ENCODE data around the gene FAM83E. TPM values are rescaled to one million over a fixed set of nuclear protein-coding genes. Genes with fewer than 3 reads are reported as not detected.

FAM83E gene
- total and polyA plus RNA-seq, 10 of the 15 experiments (the other 5 are each of a cell fraction or from before 2014, with no cell fraction given) = 0.14 to 2.5 (median 0.33) TPM; not detected in 4

DNA sequence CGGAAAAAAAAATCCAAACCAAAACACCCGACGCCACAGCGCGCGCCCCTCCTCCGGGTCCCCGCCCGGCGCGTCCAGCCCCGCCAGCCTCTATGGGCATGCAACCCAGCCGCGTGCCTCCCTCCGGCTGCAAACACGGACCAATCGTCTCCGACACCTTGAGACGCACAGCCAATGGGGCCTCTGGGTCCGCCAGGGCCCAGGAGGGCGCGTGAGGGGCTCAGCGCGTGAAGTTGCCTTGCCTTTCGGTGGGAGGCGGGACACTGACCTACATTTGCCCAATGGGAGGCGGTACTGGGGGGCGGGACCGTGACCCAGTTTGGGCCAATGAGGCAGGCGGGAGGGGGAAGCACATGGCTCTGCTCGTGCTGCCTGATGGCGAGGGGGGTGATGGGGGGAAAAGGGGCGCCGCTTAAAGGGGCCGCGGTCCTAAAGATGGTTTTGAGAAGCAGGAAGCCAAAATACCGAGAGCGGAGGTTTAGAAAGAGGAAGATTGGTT is 22.6 kb upstream of the FAM83E start:
- ChIA-PET RAD21 (ENCODE audit: unreplicated experiment) (interaction anchor here (0.9 to 1.3 kb wide), 2 partner anchors 19 to 356 kb away, joined by 3 to 5 read pairs; partner anchors contain the start of genes GYS1, RPL18, RUVBL2 and SPHK2), SMC1A (ENCODE audit: uncharacterized antibody, unreplicated experiment) (interaction anchor here (1.0 to 1.3 kb wide), 2 partner anchors 8 to 37 kb away, joined by 3 to 4 read pairs; partner anchors contain the start of gene CA11), POLR2A (interaction anchor here (0.6 to 1.7 kb wide), 6 partner anchors 10 to 328 kb away, joined by 3 to 5 read pairs (median 3); partner anchors contain the start of genes FTL, RPL18 and SPHK2), CTCF (interaction anchor here (1.0 to 1.2 kb wide), 2 partner anchors 8 to 37 kb away, joined by 3 to 5 read pairs; partner anchors contain the start of gene CA11)
- Histone ChIP-seq H3K9ac (ENCODE audit: control insufficient read depth, insufficient read depth, low read length) (peak overlapping the region; percentile 72), H3K79me2 (ENCODE audit: control insufficient read depth, insufficient read depth, low read length) (peaks cover 5% of the 10 kb centered on the region), H4K20me1 (ENCODE audit: control insufficient read depth, insufficient read depth) (no peaks in the 10 kb centered on the region), H2AFZ (ENCODE audit: control insufficient read depth, low read depth, low read length) (peak overlapping the region; percentile 71), H3K4me2 (ENCODE audit: control insufficient read depth, insufficient read depth) (peak overlapping the region; percentile 86), H3K9me3 (replicated peaks; ENCODE audit: control insufficient read depth, insufficient read depth, low read length) (no peaks in the 10 kb centered on the region), H3K36me3 (ENCODE audit: control insufficient read depth in 2 of 2, insufficient read depth in 2 of 2, low read length in 1 of 2) (no peaks in the 10 kb centered on the region), H3K4me1 (ENCODE audit: control insufficient read depth, insufficient read depth, low read length) (peaks cover 28% of the 10 kb centered on the region), H3K27ac (ENCODE audit: control insufficient read depth, insufficient read depth) (peak overlapping the region; percentile 93), H3K27me3 (replicated peaks in 1 of 2; ENCODE audit: control insufficient read depth in 2 of 2, insufficient read depth in 2 of 2, low read length in 1 of 2) (no peaks in the 10 kb centered on the region), H3K4me3 (peak overlapping the region; percentile 89)
- under 1% methylated on average over 37 of the region's 38 CpGs for WGBS (ENCODE audit: insufficient coverage, insufficient replicate concordance, low lambda C conversion rate, missing lambda C conversion rate)
- intact Hi-C loops (cut with micrococcal nuclease; ENCODE audit: unreplicated experiment) = loop anchor here (10.0 kb wide), 1 partner anchor 327 kb away; the partner anchor contains the start of gene FTL
- no TSS peak for BruUV-seq (replicated peaks)
- ATAC-seq (peak; percentile 85), FAIRE-seq (peak; percentile 98), DNase-seq (ENCODE audit: low read depth, low spot score) (peak; percentile 96)
- in situ Hi-C loops (cut with MboI) = loop anchor here (25.0 kb wide), 1 partner anchor 1250 kb away; the partner anchor contains the start of genes AKT1S1, IL4I1 and TBC1D17
- TF ChIP-seq, protein P1, sequence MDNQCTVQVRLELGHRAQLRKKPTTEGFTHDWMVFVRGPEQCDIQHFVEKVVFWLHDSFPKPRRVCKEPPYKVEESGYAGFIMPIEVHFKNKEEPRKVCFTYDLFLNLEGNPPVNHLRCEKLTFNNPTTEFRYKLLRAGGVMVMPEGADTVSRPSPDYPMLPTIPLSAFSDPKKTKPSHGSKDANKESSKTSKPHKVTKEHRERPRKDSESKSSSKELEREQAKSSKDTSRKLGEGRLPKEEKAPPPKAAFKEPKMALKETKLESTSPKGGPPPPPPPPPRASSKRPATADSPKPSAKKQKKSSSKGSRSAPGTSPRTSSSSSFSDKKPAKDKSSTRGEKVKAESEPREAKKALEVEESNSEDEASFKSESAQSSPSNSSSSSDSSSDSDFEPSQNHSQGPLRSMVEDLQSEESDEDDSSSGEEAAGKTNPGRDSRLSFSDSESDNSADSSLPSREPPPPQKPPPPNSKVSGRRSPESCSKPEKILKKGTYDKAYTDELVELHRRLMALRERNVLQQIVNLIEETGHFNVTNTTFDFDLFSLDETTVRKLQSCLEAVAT (IDR thresholded peaks at IDR 0.05) = peak; percentile 83; the same call in 1 of the 2 replicates
- TF ChIP-seq, protein P2, sequence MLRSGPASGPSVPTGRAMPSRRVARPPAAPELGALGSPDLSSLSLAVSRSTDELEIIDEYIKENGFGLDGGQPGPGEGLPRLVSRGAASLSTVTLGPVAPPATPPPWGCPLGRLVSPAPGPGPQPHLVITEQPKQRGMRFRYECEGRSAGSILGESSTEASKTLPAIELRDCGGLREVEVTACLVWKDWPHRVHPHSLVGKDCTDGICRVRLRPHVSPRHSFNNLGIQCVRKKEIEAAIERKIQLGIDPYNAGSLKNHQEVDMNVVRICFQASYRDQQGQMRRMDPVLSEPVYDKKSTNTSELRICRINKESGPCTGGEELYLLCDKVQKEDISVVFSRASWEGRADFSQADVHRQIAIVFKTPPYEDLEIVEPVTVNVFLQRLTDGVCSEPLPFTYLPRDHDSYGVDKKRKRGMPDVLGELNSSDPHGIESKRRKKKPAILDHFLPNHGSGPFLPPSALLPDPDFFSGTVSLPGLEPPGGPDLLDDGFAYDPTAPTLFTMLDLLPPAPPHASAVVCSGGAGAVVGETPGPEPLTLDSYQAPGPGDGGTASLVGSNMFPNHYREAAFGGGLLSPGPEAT (IDR thresholded peaks at IDR 0.05; ENCODE audit: low read depth) = peak; percentile 100
- TF ChIP-seq CHD2 (IDR thresholded peaks at IDR 0.05; ENCODE audit: borderline replicate concordance, low read depth, low read length) (peak; percentile 92), PML (IDR thresholded peaks at IDR 0.05; ENCODE audit: low read length) (no peak), ZNF217 (IDR thresholded peaks at IDR 0.05) (no peak), ZNF384 (IDR thresholded peaks at IDR 0.05; ENCODE audit: borderline replicate concordance, low read depth, low read length) (peak; percentile 91), ZNF274 (IDR thresholded peaks at IDR 0.05; ENCODE audit: insufficient read depth, insufficient read length) (no peak), NFYB (IDR thresholded peaks at IDR 0.05; ENCODE audit: insufficient read depth, low read depth, low read length) (peak; percentile 93), HDGF (IDR thresholded peaks at IDR 0.05) (peak; percentile 99), HDAC2 (IDR thresholded peaks at IDR 0.05) (no peak), MEF2B (IDR thresholded peaks at IDR 0.05; ENCODE audit: partially characterized antibody, poor library complexity, severe bottlenecking) (peak; percentile 100), TCF12 (IDR thresholded peaks at IDR 0.05; ENCODE audit: low read depth, low read length) (0 out of 2 replicates have a peak, but pooled peaks have one; percentile 35), NBN (IDR thresholded peaks at IDR 0.05) (peak; percentile 35; the same call in 1 of the 2 replicates)
- TF ChIP-seq, protein P3, sequence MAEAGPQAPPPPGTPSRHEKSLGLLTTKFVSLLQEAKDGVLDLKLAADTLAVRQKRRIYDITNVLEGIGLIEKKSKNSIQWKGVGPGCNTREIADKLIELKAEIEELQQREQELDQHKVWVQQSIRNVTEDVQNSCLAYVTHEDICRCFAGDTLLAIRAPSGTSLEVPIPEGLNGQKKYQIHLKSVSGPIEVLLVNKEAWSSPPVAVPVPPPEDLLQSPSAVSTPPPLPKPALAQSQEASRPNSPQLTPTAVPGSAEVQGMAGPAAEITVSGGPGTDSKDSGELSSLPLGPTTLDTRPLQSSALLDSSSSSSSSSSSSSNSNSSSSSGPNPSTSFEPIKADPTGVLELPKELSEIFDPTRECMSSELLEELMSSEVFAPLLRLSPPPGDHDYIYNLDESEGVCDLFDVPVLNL (IDR thresholded peaks at IDR 0.05; ENCODE audit: low read depth, low read length) = 0 out of 2 replicates have a peak, but pooled peaks have one; percentile 35
- TF ChIP-seq, protein P4, sequence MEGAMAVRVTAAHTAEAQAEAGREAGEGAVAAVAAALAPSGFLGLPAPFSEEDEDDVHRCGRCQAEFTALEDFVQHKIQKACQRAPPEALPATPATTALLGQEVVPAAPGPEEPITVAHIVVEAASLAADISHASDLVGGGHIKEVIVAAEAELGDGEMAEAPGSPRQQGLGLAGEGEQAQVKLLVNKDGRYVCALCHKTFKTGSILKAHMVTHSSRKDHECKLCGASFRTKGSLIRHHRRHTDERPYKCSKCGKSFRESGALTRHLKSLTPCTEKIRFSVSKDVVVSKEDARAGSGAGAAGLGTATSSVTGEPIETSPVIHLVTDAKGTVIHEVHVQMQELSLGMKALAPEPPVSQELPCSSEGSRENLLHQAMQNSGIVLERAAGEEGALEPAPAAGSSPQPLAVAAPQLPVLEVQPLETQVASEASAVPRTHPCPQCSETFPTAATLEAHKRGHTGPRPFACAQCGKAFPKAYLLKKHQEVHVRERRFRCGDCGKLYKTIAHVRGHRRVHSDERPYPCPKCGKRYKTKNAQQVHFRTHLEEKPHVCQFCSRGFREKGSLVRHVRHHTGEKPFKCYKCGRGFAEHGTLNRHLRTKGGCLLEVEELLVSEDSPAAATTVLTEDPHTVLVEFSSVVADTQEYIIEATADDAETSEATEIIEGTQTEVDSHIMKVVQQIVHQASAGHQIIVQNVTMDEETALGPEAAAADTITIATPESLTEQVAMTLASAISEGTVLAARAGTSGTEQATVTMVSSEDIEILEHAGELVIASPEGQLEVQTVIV (IDR thresholded peaks at IDR 0.05; ENCODE audit: borderline replicate concordance, partially characterized antibody) = peak; percentile 92

Measured in GM12878 (cell line).